GM21528 (cell line): ENCODE data around the gene ARHGAP28.

Experiments
- ATAC-seq: cut with Tn5 transposase; IDR thresholded peaks from one replicate; pipeline ENCODE4 v1.9.1; 2021; ENCODE audit warnings: mild to moderate bottlenecking, moderate library complexity; ENCODE audit not compliant: unreplicated experiment, low FRiP score

Gene ARHGAP28

DNA sequence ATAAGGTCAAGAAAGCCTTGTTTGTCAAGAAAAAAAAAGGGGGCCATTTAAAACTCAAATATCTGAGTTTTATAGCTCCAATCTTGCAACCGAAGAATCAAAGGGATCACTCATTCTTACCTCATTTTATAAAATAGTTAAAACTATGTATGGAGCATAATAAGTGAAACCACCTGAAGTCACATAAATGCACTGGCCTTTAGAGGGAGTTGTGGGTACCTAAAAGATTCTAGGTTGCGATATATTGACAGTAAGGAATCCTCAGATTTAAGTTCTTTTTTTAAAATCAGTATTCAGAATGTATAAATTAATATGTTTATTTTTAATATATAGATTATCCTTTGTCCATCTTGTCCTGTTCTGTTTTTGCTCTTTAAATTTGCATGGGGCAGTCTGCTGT, 3.4 kb downstream of the ARHGAP28 start:
- ATAC-seq, result no peak

DNA sequence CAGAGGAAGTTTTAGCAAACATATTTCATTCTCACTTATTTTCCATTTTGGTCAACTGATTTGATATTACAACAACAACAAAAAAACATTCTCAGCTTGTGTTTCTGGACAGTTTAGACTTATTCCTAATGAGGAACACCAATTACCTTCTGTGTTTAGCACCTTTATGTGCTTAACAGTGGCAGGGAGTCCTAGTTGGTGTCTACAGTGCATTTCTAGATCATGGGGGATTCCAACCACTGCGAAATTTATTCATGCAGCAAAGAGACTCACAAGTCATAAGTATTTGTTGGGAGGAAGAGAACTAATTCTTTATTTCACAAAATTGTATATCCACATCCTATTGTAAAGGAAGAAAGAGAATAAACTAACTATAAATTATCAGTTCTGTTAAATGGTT, 4.2 kb downstream of the ARHGAP28 start:
- ATAC-seq, result no peak

DNA sequence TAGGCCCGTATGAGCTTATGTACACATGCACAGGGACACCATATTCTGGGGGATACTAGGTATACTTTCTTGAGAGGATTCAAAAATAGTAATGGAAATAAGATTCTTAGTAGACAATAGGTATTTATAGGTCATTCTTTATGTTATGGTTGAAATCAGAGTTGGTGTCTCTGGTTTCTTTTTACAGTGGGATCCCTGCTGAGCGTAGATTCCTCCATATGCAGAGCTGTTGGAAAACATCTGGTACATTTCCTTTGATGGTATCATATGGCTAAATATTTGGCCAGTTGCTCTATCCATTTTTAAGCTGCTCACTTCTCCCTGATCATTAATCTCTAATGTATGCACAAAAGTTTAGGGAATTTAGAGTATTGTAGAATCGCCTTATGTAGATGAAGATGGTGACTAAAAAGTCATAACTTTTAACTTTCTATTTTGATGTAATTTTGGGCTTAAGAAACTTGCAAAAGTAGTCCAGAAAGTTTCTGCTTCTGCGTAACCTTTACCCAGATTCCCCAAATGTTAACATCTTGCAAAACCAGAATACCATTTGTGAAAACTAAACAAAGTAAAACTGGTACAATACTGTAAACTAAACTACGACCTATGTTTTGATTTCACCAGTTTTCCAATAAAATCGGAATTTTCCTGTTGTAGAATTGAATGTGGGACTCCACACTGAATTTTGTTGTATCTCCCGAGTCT, 5.4 kb downstream of the ARHGAP28 start:
- ATAC-seq, result no peak

DNA sequence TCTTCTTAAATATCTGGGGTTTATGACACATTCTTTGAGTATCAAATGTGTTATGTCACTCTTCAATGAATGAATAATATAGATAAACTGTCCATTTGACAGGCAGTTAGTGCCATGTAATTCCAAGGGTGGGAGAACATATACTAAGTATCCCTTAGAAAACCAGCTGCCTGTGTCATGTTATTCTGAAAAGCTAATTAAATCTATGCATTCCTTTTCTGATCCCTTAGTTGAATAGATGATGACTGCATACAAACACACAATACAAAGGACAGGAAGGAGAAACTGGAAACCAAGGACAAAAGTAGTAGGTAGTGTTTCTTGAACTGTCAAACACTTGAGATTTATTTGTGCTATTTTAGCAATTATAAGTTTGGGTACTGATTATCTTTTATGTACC, 8.3 kb downstream of the ARHGAP28 start:
- ATAC-seq, result no peak

DNA sequence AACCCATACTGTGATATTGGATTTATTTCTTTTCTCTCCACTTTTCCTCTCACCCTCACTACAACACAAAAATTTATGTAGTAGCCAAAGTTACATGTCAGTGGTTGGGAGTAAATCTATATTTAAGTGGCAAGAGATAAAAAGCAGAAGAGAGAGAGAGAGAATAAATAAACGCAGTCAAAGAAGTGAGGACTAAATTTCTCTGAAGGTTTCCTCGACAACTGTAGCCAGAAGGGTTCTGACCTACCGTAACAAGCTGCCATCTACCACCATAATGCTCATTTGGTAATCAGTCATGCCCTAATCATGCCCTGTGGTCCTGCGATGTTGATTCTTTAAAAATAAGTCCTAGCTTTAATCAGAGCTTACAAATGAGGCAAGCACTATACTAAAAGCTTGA, 9.1 kb downstream of the ARHGAP28 start:
- no peak for ATAC-seq

DNA sequence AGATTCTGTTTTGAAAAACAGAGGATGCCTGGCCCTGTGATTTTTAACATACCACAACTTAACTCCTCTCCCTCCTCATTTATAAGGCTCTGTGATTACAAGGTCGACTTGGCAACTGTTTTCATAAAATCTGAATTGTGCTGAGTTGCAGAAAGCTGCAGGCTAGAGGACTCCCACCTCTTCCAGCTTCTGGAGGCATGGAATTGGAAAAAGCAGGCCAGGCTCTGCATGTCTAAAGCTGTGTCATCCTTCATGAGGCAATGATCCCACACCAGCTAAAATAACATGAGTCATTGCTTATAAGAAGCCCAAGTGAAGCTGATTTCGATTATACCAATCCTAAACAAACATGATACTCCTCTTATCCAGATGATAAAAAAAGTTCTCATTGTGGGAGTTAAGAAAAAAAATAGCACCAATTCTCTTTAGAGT, 11.7 kb downstream of the ARHGAP28 start:
- no peak for ATAC-seq

DNA sequence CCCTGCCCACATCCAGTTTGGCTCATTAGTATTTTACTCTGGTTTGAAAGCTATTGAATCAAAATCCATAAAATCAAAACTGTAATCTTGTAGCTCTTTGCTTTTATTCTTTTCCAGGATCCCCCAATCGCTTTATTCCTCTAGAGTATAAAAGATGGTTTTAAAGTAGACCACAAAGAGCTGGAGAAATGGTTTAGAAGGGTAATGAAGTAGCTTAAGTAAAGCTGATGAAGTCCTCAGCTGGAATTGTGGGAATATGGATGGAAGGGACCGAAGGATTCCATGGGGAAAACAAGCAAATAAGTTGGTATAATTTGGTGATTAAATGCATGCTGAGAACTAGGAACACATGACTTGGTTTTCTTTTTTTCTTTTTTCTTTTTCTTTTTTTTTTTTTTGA, 12.3 kb downstream of the ARHGAP28 start:
- ATAC-seq, result no peak

DNA sequence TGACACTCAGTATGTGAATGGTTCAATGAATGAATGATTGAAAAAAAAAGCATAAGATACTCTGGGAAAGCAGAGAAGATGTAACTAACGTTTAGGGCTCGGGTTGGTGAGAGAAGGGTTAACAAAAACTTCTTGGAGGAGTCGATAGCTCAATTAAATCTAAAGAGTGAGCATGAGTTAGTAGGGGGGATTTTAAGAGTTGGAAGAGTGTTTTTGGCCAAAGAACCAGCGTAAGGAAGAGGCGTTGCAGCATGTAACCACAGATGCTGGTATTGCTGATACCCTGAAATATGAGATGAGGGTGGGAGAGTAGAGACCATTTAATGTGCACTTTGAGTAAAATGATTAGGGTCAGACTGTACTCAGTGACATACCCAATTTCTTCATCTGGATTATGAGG, 14.5 kb downstream of the ARHGAP28 start:
- no peak for ATAC-seq

DNA sequence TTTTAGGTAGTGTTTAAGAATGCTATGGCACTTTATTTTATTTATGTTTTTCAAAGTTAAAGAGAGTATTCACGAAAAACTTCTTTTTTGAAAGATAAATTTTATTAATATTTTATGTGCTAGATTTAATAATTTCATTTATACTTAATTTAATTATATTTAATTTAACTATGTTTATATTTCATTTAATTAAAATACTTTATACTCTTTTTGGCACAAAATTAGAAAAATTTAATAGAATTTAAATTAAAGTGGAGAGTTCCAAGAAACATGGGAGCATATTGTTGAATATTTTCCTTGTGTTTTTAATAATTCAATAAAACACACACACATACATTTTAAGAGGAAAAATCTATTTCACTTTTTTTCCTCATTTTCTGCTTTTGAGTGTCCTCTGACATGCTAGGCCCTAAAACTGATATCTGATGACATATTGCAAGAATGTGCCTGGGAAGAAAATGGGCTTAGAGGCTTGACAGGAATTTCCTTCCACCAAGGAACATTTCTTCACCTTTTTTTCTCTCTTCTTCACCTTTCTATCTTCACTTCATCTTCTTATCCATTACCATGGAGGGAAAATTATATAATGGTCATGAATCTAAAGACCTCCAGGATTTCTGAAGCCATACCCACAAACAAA, 15.4 kb downstream of the ARHGAP28 start:
- ATAC-seq, result no peak

DNA sequence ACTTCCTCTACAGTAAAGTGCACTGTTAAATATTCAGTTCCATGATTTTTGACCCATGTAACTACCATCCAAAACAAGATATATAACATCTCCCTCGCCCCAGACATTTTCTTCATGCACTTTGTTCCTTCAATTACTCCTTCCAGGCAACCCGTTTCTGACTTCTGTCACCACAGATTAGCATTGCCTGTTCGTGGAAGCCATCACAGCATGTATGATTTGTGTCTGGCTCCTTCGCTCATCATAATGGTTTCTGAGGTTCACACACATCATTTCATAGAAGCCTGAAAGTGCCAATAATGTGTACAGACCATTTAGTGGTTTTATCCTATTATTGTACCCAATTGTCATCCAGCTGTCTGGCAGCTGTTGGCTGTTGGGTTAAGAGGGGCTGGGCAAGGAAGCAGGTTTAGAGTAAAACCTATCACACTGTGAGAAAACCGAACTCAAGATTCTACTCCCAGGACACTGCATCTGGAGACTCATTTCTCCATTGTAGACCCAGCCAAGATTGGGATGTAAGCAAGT, 16.1 kb downstream of the ARHGAP28 start:
- ATAC-seq, result no peak

DNA sequence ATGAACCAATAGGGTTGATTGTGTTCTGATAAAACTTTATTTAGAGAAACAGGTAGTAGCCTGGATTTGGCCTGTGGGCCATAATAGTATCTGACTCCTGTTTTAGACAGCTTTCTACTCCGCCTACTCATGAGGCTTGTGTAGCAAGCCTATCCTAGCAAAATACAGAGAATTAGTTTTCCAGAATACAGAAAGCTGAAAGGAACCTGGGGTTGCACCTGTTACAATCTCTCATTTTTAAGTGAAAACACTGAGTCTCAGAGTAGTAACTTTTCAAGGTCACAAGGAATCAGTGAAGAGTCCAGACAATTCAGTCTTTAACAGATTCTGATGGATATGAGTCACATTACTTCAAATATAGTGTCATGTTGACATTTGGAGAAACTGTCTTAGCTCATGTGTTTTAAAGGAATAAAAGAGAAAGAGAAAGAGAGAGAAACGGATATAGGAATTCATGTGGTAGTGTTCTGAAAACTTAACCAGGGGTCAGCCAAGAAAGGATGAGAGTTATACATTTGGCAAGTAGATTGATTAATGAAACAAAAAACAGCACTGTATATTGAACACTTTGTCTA, 17.0 kb downstream of the ARHGAP28 start:
- ATAC-seq, result no peak

DNA sequence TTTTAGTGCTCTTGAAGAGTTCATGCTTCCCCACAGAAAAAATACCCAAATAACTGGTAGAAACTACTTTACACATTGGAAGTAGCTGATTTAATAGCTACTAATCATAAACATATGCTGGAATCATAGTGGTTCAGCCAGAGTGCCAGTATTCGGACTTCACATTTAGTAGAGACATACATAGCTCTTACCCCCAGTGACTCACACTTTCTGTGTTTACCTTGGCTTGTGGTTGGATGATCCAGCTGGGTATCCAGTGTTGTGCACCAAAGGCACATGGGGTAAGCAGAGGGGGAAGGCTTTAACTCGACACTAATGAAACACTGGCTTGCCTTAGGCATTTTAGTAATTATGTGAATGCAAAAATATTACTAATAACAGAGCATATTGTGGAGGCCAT, 18.1 kb downstream of the ARHGAP28 start:
- no peak for ATAC-seq

DNA sequence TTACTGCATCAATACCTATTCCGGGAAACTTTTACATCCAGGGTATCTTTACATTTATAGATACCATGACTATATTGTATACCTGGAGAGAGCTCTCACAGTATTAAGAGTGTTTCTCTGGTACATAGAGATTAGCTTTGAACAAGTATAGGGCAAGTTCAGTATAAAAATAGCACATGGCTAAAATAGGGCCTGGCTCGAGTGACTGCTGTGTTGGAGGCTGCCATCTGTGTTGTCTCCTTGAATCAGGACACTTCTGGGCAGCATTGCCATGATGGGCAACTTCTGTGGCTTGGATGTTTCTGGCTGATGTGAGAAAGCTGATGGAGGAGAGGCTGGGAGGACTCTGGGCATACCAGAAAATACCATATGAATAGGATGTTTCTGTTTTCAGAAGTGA, 18.7 kb downstream of the ARHGAP28 start:
- no peak for ATAC-seq

DNA sequence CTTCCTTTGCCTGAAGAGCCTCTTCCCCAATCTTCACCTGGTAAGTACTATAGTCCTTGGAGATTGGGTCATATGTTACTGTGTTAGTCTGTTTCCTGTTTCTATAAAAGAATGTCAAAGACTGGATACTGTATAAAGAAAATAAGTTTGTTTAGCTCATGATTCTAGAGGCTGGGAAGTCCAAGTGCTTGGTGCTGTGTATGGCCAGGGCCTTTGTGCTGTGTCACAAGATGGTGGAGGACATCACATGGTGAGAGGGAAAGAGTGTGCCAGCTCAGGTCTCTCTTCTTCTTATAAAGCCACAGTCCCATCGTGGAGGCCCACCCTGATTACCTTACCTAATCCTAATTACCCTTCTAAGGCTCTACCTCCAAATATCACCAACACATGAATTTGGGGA, 20.9 kb downstream of the ARHGAP28 start:
- no peak for ATAC-seq

DNA sequence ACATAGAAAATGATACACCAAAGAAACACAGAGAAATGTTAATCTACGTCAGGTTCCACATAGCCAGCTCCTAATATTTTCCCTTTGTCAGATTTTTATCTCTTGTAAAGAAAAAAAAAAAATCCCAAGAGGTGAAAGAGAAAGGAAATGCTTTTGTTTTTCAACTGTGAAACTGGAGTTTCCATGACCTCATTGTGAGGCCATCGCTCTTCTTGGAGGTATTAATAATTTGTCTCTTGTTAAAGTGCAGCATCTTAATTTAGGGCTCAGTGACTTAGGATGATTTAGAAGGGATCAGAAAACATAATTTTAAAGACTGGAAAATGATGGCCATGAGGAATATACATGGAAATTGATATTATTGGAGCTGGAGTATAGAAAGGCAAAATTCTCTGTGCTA, 21.7 kb downstream of the ARHGAP28 start:
- ATAC-seq, result no peak

DNA sequence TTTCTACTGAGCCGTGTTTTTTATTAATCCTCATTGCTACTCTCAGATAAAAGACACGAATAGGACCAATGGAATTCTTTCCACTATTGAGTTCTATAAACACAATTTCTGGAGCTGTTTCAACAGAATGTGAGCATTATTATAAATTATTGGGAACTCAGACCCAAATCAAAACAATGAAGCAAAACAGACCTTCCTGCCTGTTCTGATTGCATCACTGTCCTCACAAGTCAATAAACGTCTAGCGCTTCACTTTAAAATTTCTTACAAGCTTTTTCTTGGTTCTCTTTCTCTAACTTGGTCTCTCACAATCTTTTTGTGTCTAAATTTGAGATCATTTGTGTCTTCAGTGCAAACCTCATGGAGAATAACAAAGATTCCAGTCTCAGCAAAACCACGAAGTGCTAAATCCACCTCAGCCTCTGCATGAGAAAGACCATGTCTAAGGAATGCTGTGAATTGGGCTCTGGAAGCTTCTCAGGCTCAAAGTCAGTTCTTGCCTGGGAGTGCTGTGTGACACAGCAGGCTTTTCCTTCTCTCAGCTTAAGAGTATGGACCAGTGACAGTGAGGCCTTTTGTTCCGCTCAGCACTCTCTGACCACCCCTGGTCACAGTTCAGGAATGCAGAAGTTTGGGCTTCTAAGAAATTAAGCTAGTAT, 22.8 kb downstream of the ARHGAP28 start:
- ATAC-seq, result no peak

DNA sequence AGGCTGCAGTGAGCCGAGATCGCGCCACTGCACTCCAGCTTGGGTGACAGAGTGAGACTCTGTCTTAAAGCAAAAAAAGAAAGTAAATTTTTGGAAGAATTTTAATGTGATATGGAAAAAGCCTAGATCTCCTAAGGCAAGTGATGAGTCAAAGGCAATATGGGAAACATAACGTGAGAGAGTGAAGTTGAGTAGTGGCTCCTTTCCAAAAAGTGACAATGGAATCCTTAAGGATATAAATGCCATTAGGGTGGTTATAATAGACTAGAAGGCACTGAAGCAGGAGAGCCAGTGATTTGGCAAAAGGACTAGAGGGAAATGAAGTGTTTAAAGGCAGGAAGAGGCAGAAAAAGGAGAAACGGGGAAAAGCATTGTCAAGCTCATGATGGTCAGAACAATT, 25.6 kb downstream of the ARHGAP28 start:
- ATAC-seq, result no peak

DNA sequence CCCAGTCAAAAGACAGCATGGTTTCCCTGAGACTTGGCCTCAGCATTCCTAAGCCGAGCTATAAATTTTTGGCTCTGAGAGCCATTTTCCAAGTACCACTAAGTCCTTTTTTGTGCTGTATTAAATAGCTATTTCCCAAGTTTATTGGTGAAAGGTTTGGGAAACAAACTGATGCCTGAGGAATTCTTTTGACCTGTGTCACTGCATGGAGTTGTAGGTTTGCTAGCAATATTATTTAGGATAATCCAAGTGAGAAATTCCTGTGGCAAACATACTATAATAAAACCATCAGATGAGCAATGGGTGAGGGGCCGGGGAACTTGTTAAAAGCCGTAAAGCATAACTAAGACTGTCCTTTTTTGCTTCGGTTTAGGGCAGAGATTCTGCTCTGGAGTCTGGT, 28.4 kb downstream of the ARHGAP28 start:
- ATAC-seq, result no peak

DNA sequence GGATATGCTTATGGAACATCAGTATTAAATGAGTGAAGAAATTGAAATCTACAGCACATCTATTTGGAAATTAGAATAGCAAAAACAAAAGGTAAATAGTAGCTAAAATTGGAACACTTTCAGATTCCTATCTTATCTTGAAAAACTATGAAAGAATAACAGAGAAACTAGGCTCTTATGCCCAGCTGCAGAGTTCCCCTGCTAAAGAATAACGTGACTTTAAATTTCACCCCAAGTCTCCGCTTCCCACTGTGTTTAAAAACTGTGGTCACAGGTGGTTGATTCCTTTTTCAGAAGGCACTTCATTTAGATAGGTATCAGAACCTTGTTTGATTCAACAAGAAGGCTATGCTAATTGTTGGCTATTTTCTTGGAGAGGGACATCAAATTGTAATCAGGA, 30.1 kb downstream of the ARHGAP28 start:
- no peak for ATAC-seq

DNA sequence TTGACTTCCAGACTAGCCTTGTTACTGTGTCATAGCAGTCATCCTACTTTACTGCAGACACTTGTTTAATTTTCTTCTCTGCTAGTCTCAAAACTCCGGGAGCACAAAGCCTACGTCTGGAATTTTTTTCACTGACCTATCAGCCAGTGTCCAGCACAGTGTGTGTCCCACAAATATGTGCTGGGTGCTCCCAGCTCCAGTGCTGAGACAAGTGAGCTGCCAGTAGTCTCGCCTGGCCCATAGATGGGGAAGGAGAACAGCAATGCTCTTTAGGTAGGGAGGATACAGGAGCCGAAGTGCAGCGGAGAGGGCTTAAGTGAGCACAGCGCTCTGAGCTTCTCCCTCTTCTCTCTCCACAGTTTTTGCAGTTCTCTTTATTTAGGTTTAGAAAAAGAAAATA, 34.0 kb downstream of the ARHGAP28 start:
- no peak for ATAC-seq

DNA sequence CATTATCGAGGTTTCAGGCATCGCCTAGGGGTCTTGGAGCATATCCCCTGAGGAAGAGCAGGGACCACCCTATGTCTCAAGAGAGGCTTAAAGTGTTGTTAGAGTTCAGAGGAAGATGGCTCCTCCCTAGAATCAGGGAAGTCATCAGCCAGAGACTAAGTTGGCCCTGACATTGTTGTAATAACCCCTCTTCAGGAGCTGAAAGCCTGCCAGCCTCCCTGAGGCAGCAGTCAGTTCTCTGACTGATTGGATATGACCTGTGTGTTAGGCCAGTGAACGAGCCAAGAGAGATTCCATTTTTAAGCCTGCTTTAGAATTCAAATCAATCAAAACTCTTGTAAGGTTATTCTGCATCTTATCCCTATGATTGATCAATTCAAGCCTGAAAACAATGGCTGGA, 34.9 kb downstream of the ARHGAP28 start:
- no peak for ATAC-seq
